A172 (cell line): ENCODE results near the gene KRTAP5-5. TPM values are rescaled to one million over a fixed set of nuclear protein-coding genes. Genes with fewer than 3 reads are reported as not detected.
A peak's percentile ranks its signal among the peaks of the same experiment; 100 is the strongest.
"Not testable (repeated sequence)": the region's sequence is repeated elsewhere in the genome, so short reads cannot be mapped to it uniquely, and the experiment has no call there.

ENCODE experiments used
- DNase-seq: peaks from one replicate; pipeline ENCODE4 v3.0.0-alpha.2; 2015; ENCODE audit warnings: low spot score
- total RNA-seq: library from RNA; depleted of rRNA; stranded (reverse); fragments of >200 nt; shearing (Covaris generic); gene quantifications from 2 replicates; pipeline ENCODE4 v1.2.3, GENCODE V29; 2014

KRTAP5-5 gene
- total RNA-seq, 1 experiment from 2014 or later = not detected

GRCh38 chr11:1641096-1641495 lies 11.5 kb downstream of the KRTAP5-5 start:
- no peak for DNase-seq

- DNase-seq = no peak
Measured at GRCh38 chr11:1642288-1643145, 12.9 kb downstream of the KRTAP5-5 start.

DNA sequence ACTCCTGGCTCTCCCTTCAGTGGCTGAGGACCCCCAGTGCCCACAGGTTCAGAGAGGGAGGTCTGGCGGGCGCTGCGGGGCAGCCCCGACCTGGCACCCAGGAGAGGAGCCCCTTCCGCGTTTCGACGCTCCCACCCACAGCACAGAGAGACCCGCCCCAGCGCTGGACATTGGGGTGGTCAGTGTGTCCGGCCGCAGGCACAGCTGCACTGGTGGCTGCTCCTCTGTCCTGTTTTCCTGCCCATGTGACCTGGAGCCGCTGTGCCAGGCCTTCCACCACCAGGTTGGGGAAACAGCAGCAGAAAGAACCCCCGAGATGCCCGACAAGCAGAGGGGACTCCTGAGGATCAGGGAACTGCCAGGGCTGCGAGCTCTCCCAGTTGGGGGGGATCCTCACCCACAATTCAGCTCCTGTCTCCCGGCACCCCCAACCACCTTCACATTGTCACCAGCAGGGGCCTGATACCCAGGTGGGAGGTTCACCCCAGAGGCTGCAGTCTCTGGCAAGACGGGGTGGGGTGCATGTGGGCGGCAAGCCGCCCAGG lies 13.6 kb downstream of the KRTAP5-5 start:
- DNase-seq = no peak

GRCh38 chr11:1644601-1645356 lies 15.2 kb downstream of the KRTAP5-5 start:
- DNase-seq = no peak

DNA sequence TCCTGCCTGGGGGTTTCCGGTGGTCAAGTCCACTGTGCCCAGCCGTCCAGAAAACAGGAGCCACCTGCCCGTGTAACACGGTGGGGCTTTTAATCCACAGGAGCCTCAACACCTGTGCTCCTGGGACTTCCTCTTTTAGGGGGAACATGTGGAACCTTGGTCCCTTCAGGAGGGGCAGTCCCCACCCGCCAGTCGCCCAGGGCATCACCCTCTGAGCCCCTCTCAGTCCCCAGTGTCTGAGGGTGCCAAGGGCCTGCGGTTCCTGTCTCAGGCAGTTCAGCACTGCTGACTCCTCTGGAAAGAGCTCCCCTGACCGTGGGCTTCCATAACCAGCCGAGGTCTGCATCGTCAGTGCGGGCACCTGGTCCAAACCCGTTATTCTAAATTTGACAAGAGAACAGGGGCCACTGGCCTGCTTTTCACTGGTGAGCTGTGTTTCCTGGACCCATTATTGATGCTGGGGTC lies 15.8 kb downstream of the KRTAP5-5 start:
- DNase-seq = no peak

DNA sequence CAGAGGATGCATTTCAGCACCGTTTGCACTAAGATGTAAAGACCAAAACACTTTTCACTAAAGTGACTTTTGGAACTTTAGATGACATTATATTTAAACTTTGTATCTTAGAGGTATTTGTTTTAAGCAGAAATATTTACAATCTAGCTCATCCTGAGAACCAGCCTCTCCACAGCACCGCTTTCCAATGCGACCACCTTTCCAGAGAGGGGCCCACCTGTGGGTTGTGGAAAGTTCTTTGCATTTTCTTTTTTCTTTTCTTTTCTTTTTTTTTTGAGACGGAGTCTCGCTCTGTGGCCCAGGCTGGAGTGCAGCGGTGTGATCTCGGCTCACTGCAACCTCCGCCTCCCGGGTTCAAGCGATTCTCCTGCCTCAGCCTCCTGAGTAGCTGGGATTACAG lies 17.0 kb downstream of the KRTAP5-5 start:
- not testable (repeated sequence) for DNase-seq

- no peak for DNase-seq
Measured at GRCh38 chr11:1647901-1648652, 18.5 kb downstream of the KRTAP5-5 start.

DNA sequence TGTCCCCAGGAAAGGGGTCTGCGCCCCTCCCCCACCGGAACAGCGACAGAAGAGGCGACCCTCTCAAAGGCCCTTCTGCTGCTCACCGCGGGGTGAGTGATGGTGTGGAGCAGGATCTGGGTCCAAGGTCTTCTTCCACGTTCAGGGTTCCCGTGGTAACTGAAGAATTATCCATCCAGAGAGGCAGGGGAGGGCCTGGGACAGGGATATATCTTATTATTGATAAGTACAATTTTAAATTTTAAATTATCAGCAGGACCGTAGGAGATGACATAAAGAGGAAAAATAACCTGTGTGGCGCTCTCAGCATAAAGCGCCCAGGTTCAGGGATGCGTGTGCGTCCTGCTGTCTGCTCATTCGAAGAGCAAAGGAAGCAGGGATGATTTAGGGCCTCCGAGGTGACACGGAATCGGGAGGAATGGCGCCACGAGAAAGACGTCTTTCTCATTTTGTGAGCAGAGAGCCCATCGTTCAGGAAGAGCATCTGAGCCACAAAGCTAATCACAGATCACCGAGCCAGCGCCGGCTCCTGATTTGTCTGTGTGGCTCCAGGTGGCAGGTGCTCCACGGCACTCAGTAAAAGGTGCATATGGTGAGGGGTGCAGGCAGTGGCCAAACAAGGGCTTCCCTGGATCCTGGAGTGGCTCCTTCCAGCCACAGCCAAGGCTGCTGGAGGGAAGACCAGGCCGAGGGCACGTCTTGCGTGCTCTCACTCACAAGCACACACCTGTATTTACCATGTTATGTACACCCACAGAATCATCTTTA lies 19.3 kb downstream of the KRTAP5-5 start:
- DNase-seq = no peak

DNA sequence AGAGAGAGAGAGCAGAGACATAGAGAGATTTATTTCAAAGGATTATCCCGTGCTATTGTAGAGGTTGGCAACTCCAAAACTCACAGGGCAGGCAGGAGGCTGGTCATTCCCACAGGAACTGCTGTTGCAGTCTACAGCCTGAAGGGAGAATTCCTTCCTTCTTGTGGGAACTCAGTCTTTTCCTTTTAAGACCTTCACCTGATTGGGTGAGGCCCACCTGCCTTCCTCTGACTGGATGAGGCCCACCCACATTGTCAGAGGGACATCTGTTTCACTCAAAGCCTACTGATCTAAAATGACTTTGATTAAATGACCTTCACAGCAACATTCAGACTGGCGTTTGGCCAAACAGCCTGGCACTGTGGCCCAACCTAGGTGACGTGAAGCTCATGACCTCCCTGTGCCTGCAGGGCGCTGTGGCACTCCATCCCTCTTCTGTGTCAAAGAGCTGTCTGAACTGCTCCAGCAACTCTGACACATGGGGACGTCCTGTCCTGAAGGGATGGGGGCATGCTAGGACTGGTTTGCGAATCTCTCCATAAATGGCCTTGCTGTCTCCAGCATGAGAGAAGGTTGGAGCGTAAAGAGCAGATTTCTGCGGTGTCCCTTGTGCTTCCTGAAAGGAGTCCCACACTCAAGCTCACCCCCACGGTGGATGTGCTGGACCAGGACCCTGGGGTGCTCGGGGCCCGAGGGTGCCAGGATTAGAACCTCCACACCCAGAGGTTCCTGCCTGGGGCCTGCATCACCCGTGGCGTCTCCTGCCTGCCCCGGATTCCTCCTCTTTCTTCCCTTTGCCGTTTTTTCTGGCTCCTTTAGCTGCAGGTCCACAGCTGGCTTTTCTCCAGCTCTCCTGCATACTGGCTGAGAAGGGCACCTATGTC lies 20.7 kb downstream of the KRTAP5-5 start:
- DNase-seq = no peak

DNA sequence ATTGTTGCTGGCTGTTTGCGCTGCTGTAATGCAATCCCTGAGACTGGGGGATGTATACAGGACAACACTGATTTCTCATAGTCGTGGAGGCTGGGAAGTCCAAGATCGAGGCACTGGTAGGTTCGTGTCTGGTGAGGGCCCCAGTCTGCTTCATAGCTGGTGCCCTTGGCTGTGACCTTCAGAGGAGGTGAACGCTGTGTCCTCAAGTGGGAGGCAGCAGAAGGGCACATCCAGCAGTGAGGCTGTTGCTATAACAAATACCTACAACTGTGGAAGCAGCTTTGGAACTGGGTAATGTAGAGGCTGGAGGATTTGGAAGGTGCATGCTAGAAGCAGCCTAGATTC lies 21.3 kb downstream of the KRTAP5-5 start:
- no peak for DNase-seq

GRCh38 chr11:1651411-1651980 lies 21.9 kb downstream of the KRTAP5-5 start:
- DNase-seq = no peak

- no peak for DNase-seq
Measured at GRCh38 chr11:1652026-1652425, 22.5 kb downstream of the KRTAP5-5 start.

- DNase-seq = no peak
Measured at GRCh38 chr11:1652442-1652770, 22.8 kb downstream of the KRTAP5-5 start.

- DNase-seq = peak; percentile 19
Measured at GRCh38 chr11:1652771-1653540, 23.4 kb downstream of the KRTAP5-5 start.

- DNase-seq = no peak
Measured at GRCh38 chr11:1653541-1654387, 24.2 kb downstream of the KRTAP5-5 start.

DNA sequence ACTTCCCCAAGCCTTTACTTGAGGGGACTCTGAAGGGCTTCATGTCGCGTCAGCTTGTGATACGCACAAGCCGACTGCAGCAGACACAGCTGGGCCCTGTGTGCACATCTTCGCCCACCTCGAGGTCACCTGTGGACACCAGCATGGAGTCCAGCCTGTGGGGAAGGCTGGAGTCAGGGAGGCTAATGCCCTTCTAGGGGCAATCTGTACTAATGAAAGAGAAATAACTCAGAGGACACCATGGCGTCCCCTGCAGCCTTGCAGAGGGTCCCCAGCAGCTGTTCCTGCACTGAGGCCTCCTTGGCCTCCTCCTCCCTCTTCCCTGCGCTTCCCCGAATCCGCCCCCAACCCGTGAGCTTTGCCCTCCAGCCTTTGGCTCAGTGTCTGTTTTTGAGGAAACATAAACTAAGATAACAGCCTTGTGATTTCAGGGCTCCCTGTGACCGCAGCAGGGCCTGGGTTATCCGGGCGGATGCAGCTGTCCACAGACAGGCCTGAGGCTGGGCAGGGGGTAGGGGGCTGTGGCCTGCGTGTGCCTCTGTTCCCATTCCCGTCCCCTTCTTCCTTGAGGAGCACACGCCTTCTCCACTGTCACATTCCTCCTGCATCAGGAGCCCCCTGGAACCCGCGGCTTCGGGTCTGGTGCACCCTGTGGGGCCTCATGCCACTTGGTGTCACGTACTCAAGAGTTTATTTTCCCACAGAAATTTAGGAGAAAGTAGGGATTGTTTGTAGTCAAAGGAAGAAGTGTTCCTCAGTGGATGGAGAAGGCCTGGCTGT lies 25.0 kb downstream of the KRTAP5-5 start:
- no peak for DNase-seq
